Measurements from ENCODE around the gene TRPV2. TPM values are rescaled to one million over a fixed set of nuclear protein-coding genes. Genes with fewer than 3 reads are reported as not detected.

The TRPV2 gene
- total and polyA plus RNA-seq, 9 donors = 8.7 to 40.4 (median 13.0) TPM

- WGBS, 3 donors = 86 to 91% (median 87%) methylated on average over 7 of the region's 7 CpGs
- Histone ChIP-seq H3K27me3 (no peaks in the 10 kb centered on the region), H3K4me1 (ENCODE audit: insufficient read depth) (peaks cover 5% of the 10 kb centered on the region), H3K36me3 (no peaks in the 10 kb centered on the region), H3K4me3 (no peak overlapping the region), H3K27ac (no peak overlapping the region), H3K9me3 (no peaks in the 10 kb centered on the region)
- no peak for TF ChIP-seq EP300 (IDR thresholded peaks at IDR 0.05)
- no peak for TF ChIP-seq POLR2A (IDR thresholded peaks at IDR 0.05)
- TF ChIP-seq CTCF (IDR thresholded peaks at IDR 0.05) = no peak
- intact Hi-C loops (cut with DNase I) = loop anchor here in 1 of 4 donors (10.0 kb wide), 1 partner anchor 1983 kb away; no protein-coding TSS in a partner anchor
- DNase-seq = no peak
Measured at GRCh38 chr17:16417399-16417798, 2.0 kb downstream of the TRPV2 start.

- H3K27me3 ChIP-seq = no peaks in the 10 kb centered on the region
- 77 to 82% (median 77%) methylated on average over 7 of the region's 7 CpGs for WGBS, 3 donors
- no peak overlapping the region for H3K4me3 ChIP-seq
- TF ChIP-seq EP300 (IDR thresholded peaks at IDR 0.05) (no peak), CTCF (IDR thresholded peaks at IDR 0.05) (no peak), POLR2A (IDR thresholded peaks at IDR 0.05) (no peak)
- H3K36me3 ChIP-seq = no peaks in the 10 kb centered on the region
- H3K9me3 ChIP-seq = no peaks in the 10 kb centered on the region
- no peak overlapping the region for H3K27ac ChIP-seq
- intact Hi-C loops (cut with DNase I) = loop anchor here in 1 of 4 donors (10.0 kb wide), 1 partner anchor 1983 kb away; no protein-coding TSS in a partner anchor
- DNase-seq = no peak
- H3K4me1 ChIP-seq (ENCODE audit: insufficient read depth) = peaks cover 5% of the 10 kb centered on the region
Measured at GRCh38 chr17:16417896-16418684, 2.7 kb downstream of the TRPV2 start.

- WGBS, 3 donors = 48 to 90% (median 78%) methylated on average over 2 of the region's 2 CpGs
- TF ChIP-seq CTCF (IDR thresholded peaks at IDR 0.05) (no peak), EP300 (IDR thresholded peaks at IDR 0.05) (no peak), POLR2A (IDR thresholded peaks at IDR 0.05) (no peak)
- H3K9me3 ChIP-seq = no peaks in the 10 kb centered on the region
- H3K4me1 ChIP-seq (ENCODE audit: insufficient read depth) = peaks cover 5% of the 10 kb centered on the region
- no peak for DNase-seq
- H3K27ac ChIP-seq = no peak overlapping the region
- no peak overlapping the region for H3K4me3 ChIP-seq
- no peaks in the 10 kb centered on the region for H3K36me3 ChIP-seq
- intact Hi-C loops (cut with DNase I) = loop anchor here in 1 of 4 donors (10.0 kb wide), 1 partner anchor 1984 kb away; no protein-coding TSS in a partner anchor
- H3K27me3 ChIP-seq = no peaks in the 10 kb centered on the region
Measured at GRCh38 chr17:16418685-16419068, 3.3 kb downstream of the TRPV2 start.

- Histone ChIP-seq H3K9me3 (no peaks in the 10 kb centered on the region), H3K27me3 (no peaks in the 10 kb centered on the region), H3K27ac (no peak overlapping the region), H3K4me1 (ENCODE audit: insufficient read depth) (peaks cover 5% of the 10 kb centered on the region), H3K36me3 (no peaks in the 10 kb centered on the region), H3K4me3 (no peak overlapping the region)
- WGBS, 3 donors = 73 to 81% (median 75%) methylated on average over 8 of the region's 8 CpGs
- no peak for DNase-seq
- TF ChIP-seq CTCF (IDR thresholded peaks at IDR 0.05) (no peak), POLR2A (IDR thresholded peaks at IDR 0.05) (no peak), EP300 (IDR thresholded peaks at IDR 0.05) (no peak)
- intact Hi-C loops (cut with DNase I) = loop anchor here in 1 of 4 donors (10.0 kb wide), 1 partner anchor 1984 kb away; no protein-coding TSS in a partner anchor
Measured at GRCh38 chr17:16419074-16419928, 3.9 kb downstream of the TRPV2 start.
